G401.6 (cell line): ENCODE measurements around the gene FKBP4.
A peak's percentile ranks its signal among the peaks of the same experiment; 100 is the strongest.

Experiments
- FAIRE-seq: peaks from 2 replicates; lab custom pipeline; 2012; peaks lifted over from hg19 to GRCh38; lab: Jason Lieb, UNC

The FKBP4 gene

GRCh38 chr12:2783936-2784600, 10.7 kb upstream of the FKBP4 start:
- peak; percentile 30 for FAIRE-seq

GRCh38 chr12:2785017-2785416, 9.8 kb upstream of the FKBP4 start:
- FAIRE-seq: no peak

GRCh38 chr12:2791089-2791488, 3.7 kb upstream of the FKBP4 start:
- FAIRE-seq: no peak

GRCh38 chr12:2792671-2793500, 1.9 kb upstream of the FKBP4 start:
- FAIRE-seq: no peak

- FAIRE-seq: no peak
These were observed 1.2 kb upstream of the FKBP4 start for GRCh38 chr12:2793561-2793960.

GRCh38 chr12:2794191-2794735, 507 bp upstream of the FKBP4 start:
- no peak for FAIRE-seq

GRCh38 chr12:2795291-2796186, 769 bp downstream of the FKBP4 start:
- FAIRE-seq: no peak

- FAIRE-seq: no peak
These were observed 1.5 kb downstream of the FKBP4 start for GRCh38 chr12:2796187-2796666.

GRCh38 chr12:2797721-2798418, 3.1 kb downstream of the FKBP4 start:
- FAIRE-seq: no peak

GRCh38 chr12:2800046-2800570, 5.3 kb downstream of the FKBP4 start:
- no peak for FAIRE-seq

- no peak for FAIRE-seq
These were observed 6.4 kb downstream of the FKBP4 start for GRCh38 chr12:2801044-2801783.

- no peak for FAIRE-seq
These were observed 9.0 kb downstream of the FKBP4 start for GRCh38 chr12:2803635-2804392.

- FAIRE-seq: no peak
These were observed 9.8 kb downstream of the FKBP4 start for GRCh38 chr12:2804393-2805142.

- no peak for FAIRE-seq
These were observed 10.4 kb downstream of the FKBP4 start for GRCh38 chr12:2805143-2805520.

- no peak for FAIRE-seq
These were observed 11.9 kb downstream of the FKBP4 start for GRCh38 chr12:2806700-2807099.

- FAIRE-seq: no peak
These were observed 17.0 kb downstream of the FKBP4 start for GRCh38 chr12:2811801-2812200.

GRCh38 chr12:2812290-2813213, 17.8 kb downstream of the FKBP4 start, which contains the start of gene ITFG2:
ITFG2 (plus strand) TSS chr12:2812668; CDS start chr12:2812761, 93 bp downstream.
- peak; percentile 96 for FAIRE-seq
